Measurements from ENCODE around the gene SERPINA10. TPM values are rescaled to one million over a fixed set of nuclear protein-coding genes. Genes with fewer than 3 reads are reported as not detected.

Gene SERPINA10
- total and polyA plus RNA-seq, 2 experiments from 2014 or later, result 0.11 TPM; not detected in 1

DNA sequence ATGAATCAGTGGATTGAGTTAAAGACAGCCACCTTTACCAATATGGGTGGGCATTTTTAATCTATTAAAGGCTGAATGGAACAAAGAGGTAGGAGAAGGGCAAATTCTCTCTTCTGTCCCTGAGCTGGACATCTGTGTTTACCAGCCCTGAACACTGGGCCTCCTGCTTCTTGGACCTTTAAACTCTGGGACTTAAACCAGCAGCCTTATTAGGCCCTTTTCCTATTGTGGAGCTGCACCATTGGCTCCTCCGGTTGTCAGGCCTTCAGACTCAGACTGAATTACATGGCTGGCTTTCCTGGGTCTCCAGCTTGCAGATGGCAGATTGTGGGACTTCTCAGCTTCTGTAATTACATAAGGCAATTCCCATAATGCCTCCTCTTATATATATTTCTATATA, 23.6 kb upstream of the SERPINA10 start:
- Mint-ChIP-seq H3K4me1 (no peaks in the 10 kb centered on the region), H3K36me3 (ENCODE audit: low read depth) (no peaks in the 10 kb centered on the region), H3K27me3 (ENCODE audit: insufficient read depth, low read depth, poor library complexity) (peaks cover 9% of the 10 kb centered on the region), H3K4me3 (no peak overlapping the region), H3K9me3 (no peaks in the 10 kb centered on the region), H3K27ac (no peak overlapping the region)
- Histone ChIP-seq H3K4me3 (no peak overlapping the region), H3K79me2 (replicated peaks; ENCODE audit: insufficient read depth) (no peaks in the 10 kb centered on the region), H3K27ac (ENCODE audit: low read depth) (no peak overlapping the region), H3K9me2 (ENCODE audit: insufficient read depth) (no peaks in the 10 kb centered on the region), H4K20me1 (replicated peaks; ENCODE audit: insufficient read depth) (no peaks in the 10 kb centered on the region), H3F3A (replicated peaks; ENCODE audit: low read depth) (no peaks in the 10 kb centered on the region), H2AFZ (no peak overlapping the region), H3K4me2 (no peak overlapping the region), H3K27me3 (ENCODE audit: insufficient read depth) (no peaks in the 10 kb centered on the region), H3K36me3 (ENCODE audit: insufficient read depth) (no peaks in the 10 kb centered on the region), H3K4me1 (ENCODE audit: insufficient read depth) (no peaks in the 10 kb centered on the region)
- DNase-seq (ENCODE audit: low spot score) (no peak), ATAC-seq (no peak)
- TF ChIP-seq ZNF331 (CRISPR knock-in tag; IDR thresholded peaks at IDR 0.05; ENCODE audit: low read depth) (no peak), JUNB (IDR thresholded peaks at IDR 0.05; ENCODE audit: unreplicated experiment) (no peak), STAT1 (IDR thresholded peaks at IDR 0.05; ENCODE audit: unreplicated experiment) (no peak), ZNF114 (CRISPR knock-in tag; IDR thresholded peaks at IDR 0.05) (no peak), NANOG (IDR thresholded peaks at IDR 0.05; ENCODE audit: borderline replicate concordance) (no peak)

DNA sequence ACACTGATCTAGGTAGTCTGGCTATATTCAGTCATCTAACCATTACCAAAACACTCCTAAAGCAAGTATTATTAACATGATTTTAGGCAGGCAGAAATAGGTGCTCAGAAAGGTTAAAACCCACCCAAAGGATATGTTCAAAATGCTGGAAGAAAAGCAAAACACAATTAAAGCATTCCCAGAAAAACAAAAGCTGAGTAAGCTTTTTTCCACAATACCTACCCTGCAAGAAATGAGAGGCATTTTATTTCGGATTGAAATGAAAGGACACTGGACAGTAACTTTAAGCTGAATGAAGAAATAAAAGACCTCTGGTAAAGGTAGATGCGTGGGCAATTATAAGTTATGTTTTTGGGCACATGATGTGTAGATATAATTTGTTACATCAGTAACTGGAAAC, 21.8 kb upstream of the SERPINA10 start:
- Mint-ChIP-seq H3K4me3 (no peak overlapping the region), H3K9me3 (no peaks in the 10 kb centered on the region), H3K4me1 (no peaks in the 10 kb centered on the region), H3K27ac (no peak overlapping the region), H3K36me3 (ENCODE audit: low read depth) (no peaks in the 10 kb centered on the region), H3K27me3 (ENCODE audit: insufficient read depth, low read depth, poor library complexity) (peaks cover 6% of the 10 kb centered on the region)
- ATAC-seq (no peak), DNase-seq (ENCODE audit: low spot score) (no peak)
- Histone ChIP-seq H3K9me2 (ENCODE audit: insufficient read depth) (no peaks in the 10 kb centered on the region), H3K27ac (ENCODE audit: low read depth) (no peak overlapping the region), H3K79me2 (replicated peaks; ENCODE audit: insufficient read depth) (no peaks in the 10 kb centered on the region), H3K27me3 (ENCODE audit: insufficient read depth) (no peaks in the 10 kb centered on the region), H2AFZ (no peak overlapping the region), H3K4me3 (no peak overlapping the region), H3F3A (replicated peaks; ENCODE audit: low read depth) (no peaks in the 10 kb centered on the region), H4K20me1 (replicated peaks; ENCODE audit: insufficient read depth) (no peaks in the 10 kb centered on the region), H3K4me1 (ENCODE audit: insufficient read depth) (no peaks in the 10 kb centered on the region), H3K4me2 (no peak overlapping the region), H3K36me3 (ENCODE audit: insufficient read depth) (no peaks in the 10 kb centered on the region)
- TF ChIP-seq ZNF331 (CRISPR knock-in tag; IDR thresholded peaks at IDR 0.05; ENCODE audit: low read depth), result no peak
- no peak for TF ChIP-seq JUNB (IDR thresholded peaks at IDR 0.05; ENCODE audit: unreplicated experiment)
- TF ChIP-seq ZNF114 (CRISPR knock-in tag; IDR thresholded peaks at IDR 0.05), result no peak
- TF ChIP-seq, protein P1, sequence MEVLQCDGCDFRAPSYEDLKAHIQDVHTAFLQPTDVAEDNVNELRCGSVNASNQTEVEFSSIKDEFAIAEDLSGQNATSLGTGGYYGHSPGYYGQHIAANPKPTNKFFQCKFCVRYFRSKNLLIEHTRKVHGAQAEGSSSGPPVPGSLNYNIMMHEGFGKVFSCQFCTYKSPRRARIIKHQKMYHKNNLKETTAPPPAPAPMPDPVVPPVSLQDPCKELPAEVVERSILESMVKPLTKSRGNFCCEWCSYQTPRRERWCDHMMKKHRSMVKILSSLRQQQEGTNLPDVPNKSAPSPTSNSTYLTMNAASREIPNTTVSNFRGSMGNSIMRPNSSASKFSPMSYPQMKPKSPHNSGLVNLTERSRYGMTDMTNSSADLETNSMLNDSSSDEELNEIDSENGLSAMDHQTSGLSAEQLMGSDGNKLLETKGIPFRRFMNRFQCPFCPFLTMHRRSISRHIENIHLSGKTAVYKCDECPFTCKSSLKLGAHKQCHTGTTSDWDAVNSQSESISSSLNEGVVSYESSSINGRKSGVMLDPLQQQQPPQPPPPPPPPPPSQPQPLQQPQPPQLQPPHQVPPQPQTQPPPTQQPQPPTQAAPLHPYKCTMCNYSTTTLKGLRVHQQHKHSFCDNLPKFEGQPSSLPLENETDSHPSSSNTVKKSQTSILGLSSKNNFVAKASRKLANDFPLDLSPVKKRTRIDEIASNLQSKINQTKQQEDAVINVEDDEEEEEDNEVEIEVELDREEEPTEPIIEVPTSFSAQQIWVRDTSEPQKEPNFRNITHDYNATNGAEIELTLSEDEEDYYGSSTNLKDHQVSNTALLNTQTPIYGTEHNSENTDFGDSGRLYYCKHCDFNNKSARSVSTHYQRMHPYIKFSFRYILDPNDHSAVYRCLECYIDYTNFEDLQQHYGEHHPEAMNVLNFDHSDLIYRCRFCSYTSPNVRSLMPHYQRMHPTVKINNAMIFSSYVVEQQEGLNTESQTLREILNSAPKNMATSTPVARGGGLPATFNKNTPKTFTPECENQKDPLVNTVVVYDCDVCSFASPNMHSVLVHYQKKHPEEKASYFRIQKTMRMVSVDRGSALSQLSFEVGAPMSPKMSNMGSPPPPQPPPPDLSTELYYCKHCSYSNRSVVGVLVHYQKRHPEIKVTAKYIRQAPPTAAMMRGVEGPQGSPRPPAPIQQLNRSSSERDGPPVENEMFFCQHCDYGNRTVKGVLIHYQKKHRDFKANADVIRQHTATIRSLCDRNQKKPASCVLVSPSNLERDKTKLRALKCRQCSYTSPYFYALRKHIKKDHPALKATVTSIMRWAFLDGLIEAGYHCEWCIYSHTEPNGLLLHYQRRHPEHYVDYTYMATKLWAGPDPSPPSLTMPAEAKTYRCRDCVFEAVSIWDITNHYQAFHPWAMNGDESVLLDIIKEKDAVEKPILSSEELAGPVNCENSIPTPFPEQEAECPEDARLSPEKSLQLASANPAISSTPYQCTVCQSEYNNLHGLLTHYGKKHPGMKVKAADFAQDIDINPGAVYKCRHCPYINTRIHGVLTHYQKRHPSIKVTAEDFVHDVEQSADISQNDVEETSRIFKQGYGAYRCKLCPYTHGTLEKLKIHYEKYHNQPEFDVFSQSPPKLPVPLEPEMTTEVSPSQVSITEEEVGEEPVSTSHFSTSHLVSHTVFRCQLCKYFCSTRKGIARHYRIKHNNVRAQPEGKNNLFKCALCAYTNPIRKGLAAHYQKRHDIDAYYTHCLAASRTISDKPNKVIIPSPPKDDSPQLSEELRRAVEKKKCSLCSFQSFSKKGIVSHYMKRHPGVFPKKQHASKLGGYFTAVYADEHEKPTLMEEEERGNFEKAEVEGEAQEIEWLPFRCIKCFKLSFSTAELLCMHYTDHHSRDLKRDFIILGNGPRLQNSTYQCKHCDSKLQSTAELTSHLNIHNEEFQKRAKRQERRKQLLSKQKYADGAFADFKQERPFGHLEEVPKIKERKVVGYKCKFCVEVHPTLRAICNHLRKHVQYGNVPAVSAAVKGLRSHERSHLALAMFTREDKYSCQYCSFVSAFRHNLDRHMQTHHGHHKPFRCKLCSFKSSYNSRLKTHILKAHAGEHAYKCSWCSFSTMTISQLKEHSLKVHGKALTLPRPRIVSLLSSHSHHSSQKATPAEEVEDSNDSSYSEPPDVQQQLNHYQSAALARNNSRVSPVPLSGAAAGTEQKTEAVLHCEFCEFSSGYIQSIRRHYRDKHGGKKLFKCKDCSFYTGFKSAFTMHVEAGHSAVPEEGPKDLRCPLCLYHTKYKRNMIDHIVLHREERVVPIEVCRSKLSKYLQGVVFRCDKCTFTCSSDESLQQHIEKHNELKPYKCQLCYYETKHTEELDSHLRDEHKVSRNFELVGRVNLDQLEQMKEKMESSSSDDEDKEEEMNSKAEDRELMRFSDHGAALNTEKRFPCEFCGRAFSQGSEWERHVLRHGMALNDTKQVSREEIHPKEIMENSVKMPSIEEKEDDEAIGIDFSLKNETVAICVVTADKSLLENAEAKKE (CRISPR knock-in tag; IDR thresholded peaks at IDR 0.05), result no peak
- TF ChIP-seq STAT1 (IDR thresholded peaks at IDR 0.05; ENCODE audit: unreplicated experiment), result no peak
- no peak for TF ChIP-seq POLR2AphosphoS5 (IDR thresholded peaks at IDR 0.05; ENCODE audit: low read depth)
- no peak for TF ChIP-seq CREB1 (CRISPR knock-in tag; IDR thresholded peaks at IDR 0.05; ENCODE audit: low read depth)
- TF ChIP-seq, protein P2, sequence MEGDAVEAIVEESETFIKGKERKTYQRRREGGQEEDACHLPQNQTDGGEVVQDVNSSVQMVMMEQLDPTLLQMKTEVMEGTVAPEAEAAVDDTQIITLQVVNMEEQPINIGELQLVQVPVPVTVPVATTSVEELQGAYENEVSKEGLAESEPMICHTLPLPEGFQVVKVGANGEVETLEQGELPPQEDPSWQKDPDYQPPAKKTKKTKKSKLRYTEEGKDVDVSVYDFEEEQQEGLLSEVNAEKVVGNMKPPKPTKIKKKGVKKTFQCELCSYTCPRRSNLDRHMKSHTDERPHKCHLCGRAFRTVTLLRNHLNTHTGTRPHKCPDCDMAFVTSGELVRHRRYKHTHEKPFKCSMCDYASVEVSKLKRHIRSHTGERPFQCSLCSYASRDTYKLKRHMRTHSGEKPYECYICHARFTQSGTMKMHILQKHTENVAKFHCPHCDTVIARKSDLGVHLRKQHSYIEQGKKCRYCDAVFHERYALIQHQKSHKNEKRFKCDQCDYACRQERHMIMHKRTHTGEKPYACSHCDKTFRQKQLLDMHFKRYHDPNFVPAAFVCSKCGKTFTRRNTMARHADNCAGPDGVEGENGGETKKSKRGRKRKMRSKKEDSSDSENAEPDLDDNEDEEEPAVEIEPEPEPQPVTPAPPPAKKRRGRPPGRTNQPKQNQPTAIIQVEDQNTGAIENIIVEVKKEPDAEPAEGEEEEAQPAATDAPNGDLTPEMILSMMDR (conservative IDR thresholded peaks at IDR 0.05; ENCODE audit: low read depth in 2 of 2), result no peak
- TF ChIP-seq, protein P3, sequence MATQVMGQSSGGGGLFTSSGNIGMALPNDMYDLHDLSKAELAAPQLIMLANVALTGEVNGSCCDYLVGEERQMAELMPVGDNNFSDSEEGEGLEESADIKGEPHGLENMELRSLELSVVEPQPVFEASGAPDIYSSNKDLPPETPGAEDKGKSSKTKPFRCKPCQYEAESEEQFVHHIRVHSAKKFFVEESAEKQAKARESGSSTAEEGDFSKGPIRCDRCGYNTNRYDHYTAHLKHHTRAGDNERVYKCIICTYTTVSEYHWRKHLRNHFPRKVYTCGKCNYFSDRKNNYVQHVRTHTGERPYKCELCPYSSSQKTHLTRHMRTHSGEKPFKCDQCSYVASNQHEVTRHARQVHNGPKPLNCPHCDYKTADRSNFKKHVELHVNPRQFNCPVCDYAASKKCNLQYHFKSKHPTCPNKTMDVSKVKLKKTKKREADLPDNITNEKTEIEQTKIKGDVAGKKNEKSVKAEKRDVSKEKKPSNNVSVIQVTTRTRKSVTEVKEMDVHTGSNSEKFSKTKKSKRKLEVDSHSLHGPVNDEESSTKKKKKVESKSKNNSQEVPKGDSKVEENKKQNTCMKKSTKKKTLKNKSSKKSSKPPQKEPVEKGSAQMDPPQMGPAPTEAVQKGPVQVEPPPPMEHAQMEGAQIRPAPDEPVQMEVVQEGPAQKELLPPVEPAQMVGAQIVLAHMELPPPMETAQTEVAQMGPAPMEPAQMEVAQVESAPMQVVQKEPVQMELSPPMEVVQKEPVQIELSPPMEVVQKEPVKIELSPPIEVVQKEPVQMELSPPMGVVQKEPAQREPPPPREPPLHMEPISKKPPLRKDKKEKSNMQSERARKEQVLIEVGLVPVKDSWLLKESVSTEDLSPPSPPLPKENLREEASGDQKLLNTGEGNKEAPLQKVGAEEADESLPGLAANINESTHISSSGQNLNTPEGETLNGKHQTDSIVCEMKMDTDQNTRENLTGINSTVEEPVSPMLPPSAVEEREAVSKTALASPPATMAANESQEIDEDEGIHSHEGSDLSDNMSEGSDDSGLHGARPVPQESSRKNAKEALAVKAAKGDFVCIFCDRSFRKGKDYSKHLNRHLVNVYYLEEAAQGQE (IDR thresholded peaks at IDR 0.05; ENCODE audit: unreplicated experiment), result no peak
- no peak for TF ChIP-seq EZH2phosphoT487 (IDR thresholded peaks at IDR 0.05; ENCODE audit: unreplicated experiment)

Measured in GM23338 (cell line).